Neuron (in vitro differentiated cells): ENCODE results near the gene DAAM2.

ENCODE experiments used
- H2AFZ ChIP-seq: one replicate; pipeline ENCODE4 v1.6.1; 2013; ENCODE audit warnings: low read depth, mild to moderate bottlenecking, inconsistent platforms, low read length, moderate library complexity
- H3K27me3 ChIP-seq: one replicate; pipeline ENCODE4 v1.6.1; 2013; ENCODE audit warnings: low read length; ENCODE audit not compliant: insufficient read depth
- H3K36me3 ChIP-seq: one replicate; pipeline ENCODE4 v1.6.1; 2013; ENCODE audit warnings: low read length; ENCODE audit not compliant: insufficient read depth
- H3K4me1 ChIP-seq: one replicate; pipeline ENCODE4 v1.6.1; 2013; ENCODE audit warnings: low read length; ENCODE audit not compliant: insufficient read depth
- H3K4me3 ChIP-seq: 2 replicates; pipeline ENCODE4 v1.5.1; 2013; ENCODE audit warnings: mild to moderate bottlenecking, low read length, moderate library complexity
- H3K9me3 ChIP-seq: one replicate; pipeline ENCODE4 v1.6.1; 2013; ENCODE audit warnings: low read length

The DAAM2 gene

DNA sequence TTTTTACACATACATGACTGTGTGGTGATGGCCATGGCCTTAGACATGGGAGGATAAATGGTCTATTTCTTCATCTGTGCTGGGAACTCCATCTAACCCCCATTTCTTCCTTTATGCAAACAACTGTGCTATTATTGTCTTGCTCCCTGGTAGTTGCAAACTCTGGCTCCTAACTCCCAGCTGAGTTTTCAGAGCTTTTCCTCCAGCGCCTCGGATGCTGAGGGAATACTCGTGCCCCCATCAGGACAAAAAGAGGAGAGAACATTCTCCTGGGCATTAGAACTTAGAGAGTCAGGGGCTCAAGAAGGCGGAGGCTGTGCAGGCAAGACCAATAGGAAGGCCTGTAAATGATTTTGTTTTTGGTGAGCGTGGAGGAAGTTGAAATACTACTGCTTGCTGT, 2.1 kb downstream of the DAAM2 start:
- Histone ChIP-seq H3K36me3 (no peaks in the 10 kb centered on the region), H3K4me3 (no peak overlapping the region), H3K27me3 (peaks cover 58% of the 10 kb centered on the region), H3K9me3 (no peaks in the 10 kb centered on the region), H3K4me1 (no peaks in the 10 kb centered on the region), H2AFZ (no peak overlapping the region)

DNA sequence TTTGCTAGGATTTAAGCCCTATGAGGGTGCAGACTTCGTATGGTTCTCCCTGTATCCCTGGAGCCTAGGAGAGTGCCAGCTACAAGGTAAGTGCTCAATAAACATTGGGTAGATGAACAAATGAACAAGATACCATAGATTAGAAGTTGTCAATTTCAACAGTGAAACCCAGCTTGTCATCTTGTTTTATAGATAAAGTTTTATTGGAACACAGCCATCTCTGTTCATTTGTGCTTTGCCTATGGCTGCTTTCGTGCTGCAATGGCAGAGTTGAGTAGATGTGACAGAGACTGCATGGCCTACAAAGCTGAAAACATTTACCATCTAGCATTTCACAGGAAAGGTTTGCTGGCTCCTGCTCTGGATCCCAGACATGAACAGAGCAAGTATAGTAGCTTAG, 5.6 kb downstream of the DAAM2 start:
- no peak overlapping the region for H2AFZ ChIP-seq

DNA sequence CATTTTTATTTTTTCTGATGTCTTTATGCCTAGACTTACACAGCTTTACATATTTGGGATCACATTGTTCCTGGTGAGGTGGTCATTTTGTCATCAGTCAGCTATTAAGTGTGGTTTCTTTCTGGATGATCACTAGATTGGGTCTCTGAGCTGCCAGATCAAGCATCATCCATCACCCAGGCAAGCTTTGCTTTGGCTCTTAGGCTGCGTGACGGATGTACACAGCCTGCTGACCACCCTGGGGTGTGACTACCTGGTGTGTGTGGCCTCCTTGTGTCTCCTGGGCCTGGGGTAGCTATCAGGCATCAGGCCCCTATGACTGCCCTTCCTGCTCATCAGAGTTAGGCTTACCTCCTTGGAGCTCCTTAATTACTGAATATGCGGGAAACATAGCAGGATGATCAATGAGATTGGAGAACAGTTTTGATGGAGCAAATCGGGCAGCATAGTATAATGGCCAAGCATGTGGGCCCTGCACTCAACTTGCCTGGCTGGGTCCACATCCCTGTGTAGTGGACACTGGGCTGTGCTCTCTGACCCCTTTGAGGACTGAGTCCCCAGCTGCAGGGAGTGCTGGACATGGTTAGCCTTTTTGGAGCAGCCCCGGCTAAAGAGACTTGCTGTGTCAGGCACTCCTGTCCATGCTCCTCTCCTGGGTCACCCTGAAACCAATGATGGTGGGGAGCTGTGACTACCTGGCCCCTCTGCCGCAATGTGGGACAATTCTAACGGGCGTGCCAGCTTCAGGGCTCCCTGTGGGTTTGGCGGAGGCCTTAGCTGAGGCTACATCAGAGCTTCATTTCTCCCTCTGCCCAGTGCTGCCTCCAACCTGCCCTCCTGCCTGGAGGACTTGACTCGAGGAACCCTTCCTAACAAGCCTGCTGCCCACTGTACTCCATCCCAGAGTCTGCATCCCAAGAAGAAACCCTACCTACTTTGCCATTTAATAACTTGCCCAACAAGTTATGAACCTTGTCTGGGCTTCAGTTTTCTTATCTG, 8.2 kb downstream of the DAAM2 start:
- H2AFZ ChIP-seq = no peak overlapping the region
- peaks cover 17% of the 10 kb centered on the region for H3K27me3 ChIP-seq
- H3K36me3 ChIP-seq = no peaks in the 10 kb centered on the region
- H3K4me1 ChIP-seq = no peaks in the 10 kb centered on the region
- no peak overlapping the region for H3K4me3 ChIP-seq
- no peaks in the 10 kb centered on the region for H3K9me3 ChIP-seq

More for the DNA sequence above, 5.6 kb downstream of the DAAM2 start:
- no peaks in the 10 kb centered on the region for H3K4me1 ChIP-seq
- H3K36me3 ChIP-seq = no peaks in the 10 kb centered on the region
- no peak overlapping the region for H3K4me3 ChIP-seq
- H3K9me3 ChIP-seq = no peaks in the 10 kb centered on the region
- peaks cover 36% of the 10 kb centered on the region for H3K27me3 ChIP-seq

DNA sequence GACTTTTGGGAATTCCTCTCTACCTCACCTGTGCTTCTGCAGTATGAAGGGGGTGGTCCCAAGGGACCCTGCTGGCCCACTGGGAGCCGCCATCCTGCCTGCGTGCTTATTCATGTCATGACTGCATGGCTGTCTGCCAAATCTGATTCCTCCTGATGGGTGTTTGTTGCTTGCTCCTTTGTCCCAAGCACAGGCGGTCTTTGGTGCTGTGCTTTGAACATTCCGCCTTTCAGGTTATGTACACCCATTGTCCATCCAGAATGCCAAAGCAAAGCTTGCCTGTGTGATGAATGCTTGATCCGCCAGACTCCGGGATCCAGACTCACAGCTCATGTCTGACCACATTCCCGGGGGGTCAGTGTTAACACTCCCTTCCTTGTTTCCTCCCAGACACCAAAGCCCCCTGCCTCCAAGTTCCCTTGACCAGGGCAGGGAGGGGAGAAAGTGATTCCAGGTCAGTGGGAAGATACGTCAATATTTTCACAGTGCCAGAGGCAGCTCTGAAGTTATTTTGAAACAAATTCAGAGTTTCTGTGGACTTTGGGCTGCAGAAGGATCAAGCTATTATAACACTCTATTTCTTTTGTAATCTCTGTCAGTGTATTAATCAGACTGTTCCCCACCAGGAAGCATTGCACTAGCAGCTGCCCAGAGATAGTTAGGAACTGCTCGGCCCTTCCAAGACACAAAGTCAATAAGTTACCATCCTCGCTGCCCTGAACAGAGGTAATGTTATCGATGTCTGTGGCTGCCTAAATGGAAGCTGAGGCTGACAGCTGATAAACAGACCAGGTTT, 9.5 kb downstream of the DAAM2 start:
- H3K4me1 ChIP-seq = no peaks in the 10 kb centered on the region
- no peak overlapping the region for H3K4me3 ChIP-seq
- no peak overlapping the region for H2AFZ ChIP-seq
- no peaks in the 10 kb centered on the region for H3K9me3 ChIP-seq
- no peaks in the 10 kb centered on the region for H3K36me3 ChIP-seq
- H3K27me3 ChIP-seq = peaks cover 12% of the 10 kb centered on the region

DNA sequence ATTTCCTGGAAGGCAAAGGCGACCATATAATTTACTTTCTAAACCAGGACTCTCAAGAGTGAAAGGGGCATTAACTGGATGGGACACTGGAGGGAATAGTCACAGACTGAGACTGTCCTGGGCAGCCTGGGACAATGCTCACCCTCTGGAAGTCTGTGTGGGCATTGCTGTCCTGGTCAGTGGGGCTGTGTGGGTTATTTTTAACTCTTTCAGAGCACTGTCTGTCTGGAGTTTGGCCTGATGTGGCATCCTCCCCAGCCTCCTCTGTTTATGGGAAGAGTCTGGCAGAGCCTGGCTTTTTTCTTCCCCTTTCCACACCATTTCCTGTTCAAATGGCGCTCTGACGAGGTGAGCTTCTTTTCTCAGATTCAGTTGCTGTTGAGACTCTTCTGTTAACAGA, 11.7 kb downstream of the DAAM2 start:
- no peak overlapping the region for H2AFZ ChIP-seq
- H3K4me1 ChIP-seq = no peaks in the 10 kb centered on the region
- H3K36me3 ChIP-seq = no peaks in the 10 kb centered on the region
- H3K27me3 ChIP-seq = peaks cover 3% of the 10 kb centered on the region
- H3K9me3 ChIP-seq = no peaks in the 10 kb centered on the region
- no peak overlapping the region for H3K4me3 ChIP-seq

DNA sequence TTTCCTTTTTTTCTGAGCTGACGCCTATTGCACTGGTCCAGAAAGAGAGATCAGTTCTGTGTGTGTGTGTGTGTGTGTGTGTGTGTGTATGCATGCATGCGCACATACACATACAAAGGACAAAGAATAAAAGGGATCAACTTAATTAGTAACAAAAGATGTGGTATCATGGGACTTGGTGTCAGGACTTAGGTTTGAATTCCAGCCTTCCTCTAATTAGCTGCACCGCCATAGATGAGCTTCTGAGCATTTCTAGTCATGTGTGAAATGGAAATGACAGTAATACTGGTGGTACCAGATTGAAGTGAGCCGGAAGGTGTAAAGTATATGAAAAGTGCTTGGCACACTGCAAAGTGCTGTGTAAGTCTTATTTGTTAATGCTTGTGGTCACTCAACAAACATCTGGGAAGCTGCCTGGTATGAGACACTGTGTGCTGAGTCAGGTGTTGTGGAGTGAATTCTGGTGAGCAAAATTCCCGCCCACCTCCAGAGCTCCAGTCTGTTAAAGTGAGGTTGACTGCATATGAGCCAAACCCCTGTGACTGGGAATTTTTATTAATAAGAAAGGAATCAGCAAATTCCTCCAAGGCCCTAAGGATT, 12.4 kb downstream of the DAAM2 start:
- no peak overlapping the region for H2AFZ ChIP-seq
- no peaks in the 10 kb centered on the region for H3K9me3 ChIP-seq
- H3K36me3 ChIP-seq = no peaks in the 10 kb centered on the region
- no peaks in the 10 kb centered on the region for H3K4me1 ChIP-seq
- H3K4me3 ChIP-seq = no peak overlapping the region
- H3K27me3 ChIP-seq = no peaks in the 10 kb centered on the region

DNA sequence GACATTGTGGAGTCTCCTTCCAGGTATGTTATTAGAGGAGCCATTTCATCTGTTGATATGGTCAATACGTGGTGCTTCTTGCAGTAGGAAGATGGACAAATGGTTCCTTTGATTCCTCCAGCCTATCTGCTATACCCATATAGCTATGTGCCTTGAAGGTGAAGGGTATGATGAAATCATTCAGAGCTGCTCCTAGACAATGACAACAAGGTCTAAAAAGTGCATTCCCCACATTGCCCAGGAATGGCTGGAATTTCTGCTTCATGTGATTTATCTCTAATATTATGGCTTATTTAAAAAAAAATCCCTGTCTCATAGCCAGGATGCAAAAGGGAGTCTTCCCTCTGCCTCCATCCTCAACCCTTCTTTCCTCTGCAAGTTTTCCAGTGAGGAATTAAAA, 14.1 kb downstream of the DAAM2 start:
- H2AFZ ChIP-seq = no peak overlapping the region
- H3K27me3 ChIP-seq = no peaks in the 10 kb centered on the region
- H3K4me1 ChIP-seq = no peaks in the 10 kb centered on the region
- no peaks in the 10 kb centered on the region for H3K9me3 ChIP-seq
- no peak overlapping the region for H3K4me3 ChIP-seq
- H3K36me3 ChIP-seq = no peaks in the 10 kb centered on the region

DNA sequence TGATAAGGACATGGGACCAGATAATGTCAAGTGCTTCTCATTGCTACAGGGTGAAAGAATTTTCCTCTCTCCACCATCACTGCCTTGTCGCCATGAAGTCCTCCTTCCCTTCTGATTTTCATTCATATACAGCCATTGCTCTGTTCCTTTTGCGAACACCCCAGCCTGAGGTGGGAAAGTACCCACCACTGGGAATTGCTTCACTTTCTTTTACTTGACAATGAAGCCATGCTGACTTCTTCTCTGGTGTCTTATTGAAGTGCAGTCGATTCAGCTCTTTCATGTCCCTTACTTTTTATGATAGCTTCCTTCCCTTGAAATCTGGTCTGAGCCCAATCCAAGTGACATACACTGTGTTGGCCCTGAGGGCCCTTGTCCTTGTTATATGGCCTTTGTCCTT, 16.2 kb downstream of the DAAM2 start:
- no peaks in the 10 kb centered on the region for H3K4me1 ChIP-seq
- H3K36me3 ChIP-seq = no peaks in the 10 kb centered on the region
- H3K27me3 ChIP-seq = no peaks in the 10 kb centered on the region
- no peaks in the 10 kb centered on the region for H3K9me3 ChIP-seq
- H2AFZ ChIP-seq = no peak overlapping the region
- no peak overlapping the region for H3K4me3 ChIP-seq

DNA sequence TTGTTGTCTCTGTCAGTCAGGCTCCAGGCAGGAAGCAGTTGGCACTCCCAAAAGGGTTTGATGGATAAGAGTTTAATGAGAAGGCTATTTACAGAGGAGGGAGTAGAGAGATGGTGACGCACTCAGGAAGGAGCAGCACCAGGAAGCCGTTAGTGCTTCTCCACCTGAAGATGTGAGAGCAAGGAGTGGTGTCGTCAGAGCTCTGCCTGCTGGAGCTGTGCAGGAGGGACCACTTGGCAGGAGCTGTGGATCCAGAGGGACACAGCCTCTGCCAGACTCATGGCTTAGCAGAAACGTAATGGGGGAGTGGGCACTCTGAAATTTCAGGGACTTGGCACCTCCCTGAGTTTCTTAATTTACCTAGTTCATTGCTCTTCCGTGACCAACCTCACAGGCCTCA, 16.8 kb downstream of the DAAM2 start:
- Histone ChIP-seq H3K4me1 (no peaks in the 10 kb centered on the region), H3K9me3 (no peaks in the 10 kb centered on the region)

DNA sequence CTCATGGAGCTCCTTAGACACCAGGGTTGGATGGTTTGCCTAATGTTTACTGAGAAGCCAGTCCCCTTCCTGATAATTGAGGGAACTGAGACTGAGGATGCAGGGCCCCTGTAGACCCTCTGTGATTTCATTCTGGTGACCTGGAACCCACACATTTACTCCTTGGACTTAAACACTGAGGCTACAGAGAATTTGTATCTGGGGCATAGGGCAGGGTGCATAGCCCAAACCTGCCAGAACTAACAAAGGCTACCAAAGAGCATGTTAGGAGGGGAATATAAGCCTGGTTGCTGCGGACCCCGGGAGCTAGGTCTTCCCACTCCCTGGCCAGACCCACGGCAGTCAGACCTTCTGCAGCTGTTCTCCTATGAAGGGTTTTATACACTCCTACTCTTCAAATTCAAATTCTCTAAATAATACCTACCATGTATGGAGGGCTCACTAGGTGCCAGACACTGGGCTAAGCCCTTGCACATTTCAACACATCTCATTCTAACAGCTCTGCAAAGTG, 19.7 kb downstream of the DAAM2 start:
- Histone ChIP-seq H3K27me3 (no peaks in the 10 kb centered on the region), H3K4me1 (no peaks in the 10 kb centered on the region), H3K9me3 (no peaks in the 10 kb centered on the region), H3K4me3 (no peak overlapping the region), H2AFZ (no peak overlapping the region), H3K36me3 (no peaks in the 10 kb centered on the region)

More for the DNA sequence above, 16.8 kb downstream of the DAAM2 start:
- Histone ChIP-seq H3K4me3 (no peak overlapping the region), H3K36me3 (no peaks in the 10 kb centered on the region), H3K27me3 (no peaks in the 10 kb centered on the region), H2AFZ (no peak overlapping the region)

DNA sequence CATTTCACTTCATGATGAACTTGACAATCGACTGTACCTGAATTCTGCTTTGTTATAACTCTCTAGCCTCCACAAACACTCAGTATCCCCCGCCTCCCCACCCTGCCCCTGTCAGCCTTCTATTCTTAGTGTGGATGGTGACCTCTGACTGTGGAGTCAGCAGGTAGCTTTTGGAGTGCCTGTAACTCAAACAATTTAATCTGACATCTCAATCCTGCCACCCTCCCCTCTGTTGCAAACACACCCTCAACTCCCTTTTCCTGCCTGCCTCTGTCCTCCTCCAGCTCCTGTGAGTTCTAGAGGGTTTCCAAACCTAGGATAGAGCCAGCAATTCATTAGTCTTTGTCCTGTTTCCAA, 20.3 kb downstream of the DAAM2 start:
- no peaks in the 10 kb centered on the region for H3K27me3 ChIP-seq
- H3K4me3 ChIP-seq = no peak overlapping the region
- H3K9me3 ChIP-seq = no peaks in the 10 kb centered on the region
- H3K36me3 ChIP-seq = no peaks in the 10 kb centered on the region
- no peak overlapping the region for H2AFZ ChIP-seq
- no peaks in the 10 kb centered on the region for H3K4me1 ChIP-seq

DNA sequence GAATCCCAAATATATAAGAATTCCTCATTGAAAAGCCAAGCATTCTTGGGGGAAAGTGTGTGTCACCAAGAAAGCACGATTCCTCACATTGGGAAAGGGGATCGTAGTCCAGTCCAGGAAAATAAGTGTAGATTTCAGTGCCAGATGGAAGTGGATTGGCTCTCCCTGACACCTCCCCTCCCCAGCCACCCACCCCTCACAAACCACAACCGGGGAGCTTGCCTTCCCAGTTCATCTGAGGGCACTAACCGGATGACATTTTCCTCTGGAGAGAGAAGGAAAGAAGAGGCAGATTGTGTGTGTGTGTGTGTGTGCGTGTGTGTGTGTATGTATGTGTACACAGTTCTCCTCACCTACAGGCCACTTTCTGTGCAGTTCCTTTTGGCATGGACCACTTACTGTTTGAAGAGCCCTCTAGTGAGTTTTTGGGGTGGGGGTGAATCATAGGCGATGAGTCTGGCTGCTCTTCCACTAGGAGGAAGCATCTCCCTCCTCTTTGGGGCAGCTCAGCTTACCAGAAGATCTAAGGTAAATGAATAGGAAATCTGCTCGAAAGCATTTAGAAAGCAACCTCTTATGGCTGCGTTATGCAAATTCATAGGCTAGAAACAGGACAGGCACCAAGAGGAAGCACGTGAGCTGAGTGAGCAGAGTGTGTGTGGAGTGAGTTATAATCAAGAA, 20.8 kb downstream of the DAAM2 start:
- Histone ChIP-seq H2AFZ (no peak overlapping the region), H3K36me3 (no peaks in the 10 kb centered on the region), H3K4me3 (no peak overlapping the region), H3K9me3 (no peaks in the 10 kb centered on the region), H3K4me1 (no peaks in the 10 kb centered on the region), H3K27me3 (no peaks in the 10 kb centered on the region)
